HEK293 (cell line): Measurements from ENCODE around the gene PRSS12.

Experiments
- CTCF ChIA-PET: fragments of 350-600 bp; formaldehyde crosslinking; extraction: SDS; loops from one replicate; lab custom pipeline; 2021; ENCODE audit warnings: antibody characterized with exemption; lab: Yijun Ruan, JAX
- POLR2A ChIA-PET: fragments of 300-600 bp; formaldehyde crosslinking; extraction: SDS; loops from one replicate; lab custom pipeline; 2020; ENCODE audit warnings: antibody characterized with exemption, inconsistent platforms; lab: Yijun Ruan, JAX
- H3K27ac ChIP-seq: fragments of 200-500 bp; sonication (Bioruptor generic); 2 replicates; pipeline ENCODE4 v1.5.1; 2014; ENCODE audit warnings: low read depth, low read length, control low read depth, inconsistent platforms; ENCODE audit errors: extremely low read depth
- H3K36me3 ChIP-seq, 2 experiments: fragments of 200-500 bp in 1 of 2; sonication (Bioruptor generic) in 1 of 2; 1 replicate in 1 of 2; 2 replicates in 1 of 2; pipeline ENCODE4 v1.5.1; 2014 to 2017; ENCODE audit warnings: inconsistent platforms in 2 of 2, low read length in 2 of 2; ENCODE audit not compliant: control insufficient read depth in 2 of 2, insufficient read depth in 1 of 2
- H3K4me1 ChIP-seq: fragments of 200-500 bp; sonication (Bioruptor generic); 2 replicates; pipeline ENCODE4 v1.5.1; 2014; ENCODE audit warnings: mild to moderate bottlenecking, low read length, inconsistent platforms; ENCODE audit not compliant: control insufficient read depth, insufficient read depth
- H3K4me3 ChIP-seq: 2 replicates; pipeline ENCODE4 v1.5.1; 2011; ENCODE audit warnings: low read depth, mild to moderate bottlenecking, control low read depth, low read length, moderate library complexity
- H3K9me3 ChIP-seq: fragments of 200-500 bp; sonication (Bioruptor generic); 2 replicates; pipeline ENCODE4 v1.5.1; 2014; ENCODE audit warnings: low read depth, low read length, inconsistent platforms; ENCODE audit not compliant: control insufficient read depth, insufficient read depth
- EGR2 ChIP-seq: fragments of 450-650 bp; formaldehyde crosslinking; IDR thresholded peaks from 2 replicates; pipeline ENCODE4 v1.5.1; 2016; ENCODE audit warnings: low read depth, missing biosample characterization, missing genetic modification characterization
- KLF10 ChIP-seq: fragments of 450-650 bp; IDR thresholded peaks from 2 replicates; pipeline ENCODE4 v1.5.1; 2018; ENCODE audit warnings: missing biosample characterization, mild to moderate bottlenecking, missing genetic modification characterization
- OSR2 ChIP-seq: fragments of 450-650 bp; formaldehyde crosslinking; IDR thresholded peaks from 2 replicates; pipeline ENCODE4 v1.5.1; 2016; ENCODE audit warnings: missing biosample characterization, missing genetic modification characterization
- PRDM1 ChIP-seq: fragments of 450-650 bp; formaldehyde crosslinking; IDR thresholded peaks from 2 replicates; pipeline ENCODE4; 2016; ENCODE audit warnings: missing biosample characterization, missing genetic modification characterization
- REPIN1 ChIP-seq: fragments of 450-650 bp; formaldehyde crosslinking; IDR thresholded peaks from 2 replicates; pipeline ENCODE4 v1.5.1; 2017; ENCODE audit warnings: missing biosample characterization, missing genetic modification characterization, low read depth
- SCRT2 ChIP-seq: fragments of 450-650 bp; formaldehyde crosslinking; IDR thresholded peaks from 2 replicates; pipeline ENCODE4 v1.5.1; 2016; ENCODE audit warnings: missing biosample characterization, missing genetic modification characterization
- SETDB1 ChIP-seq: IDR thresholded peaks from one replicate; pipeline ENCODE4 v1.6.1; 2017; ENCODE audit warnings: mild to moderate bottlenecking, low read length, moderate library complexity, mixed read lengths; ENCODE audit not compliant: insufficient read length
- SP2 ChIP-seq: fragments of 450-650 bp; formaldehyde crosslinking; IDR thresholded peaks from 2 replicates; pipeline ENCODE4 v1.5.1; 2016; ENCODE audit warnings: missing biosample characterization, missing genetic modification characterization
- SP3 ChIP-seq: fragments of 450-650 bp; formaldehyde crosslinking; IDR thresholded peaks from 2 replicates; pipeline ENCODE4 v1.5.1; 2016; ENCODE audit warnings: missing biosample characterization, missing genetic modification characterization
- ZBTB17 ChIP-seq: fragments of 450-650 bp; formaldehyde crosslinking; IDR thresholded peaks from 2 replicates; pipeline ENCODE4 v1.5.1; 2016; ENCODE audit warnings: missing biosample characterization, missing genetic modification characterization
- ZBTB48 ChIP-seq: fragments of 450-650 bp; formaldehyde crosslinking; IDR thresholded peaks from 2 replicates; pipeline ENCODE4 v1.5.1; 2016; ENCODE audit warnings: missing biosample characterization, missing genetic modification characterization
- ZBTB7A ChIP-seq: fragments of 450-650 bp; formaldehyde crosslinking; IDR thresholded peaks from 2 replicates; pipeline ENCODE4 v1.5.1; 2016; ENCODE audit warnings: low read depth, missing biosample characterization, missing genetic modification characterization
- ZEB2 ChIP-seq: fragments of 450-650 bp; formaldehyde crosslinking; IDR thresholded peaks from 2 replicates; pipeline ENCODE4 v1.5.1; 2016; ENCODE audit warnings: missing biosample characterization, missing genetic modification characterization
- ZFHX2 ChIP-seq: fragments of 450-650 bp; formaldehyde crosslinking; conservative IDR thresholded peaks from 2 replicates; pipeline ENCODE4 v1.5.1; 2016; ENCODE audit warnings: missing biosample characterization, missing genetic modification characterization
- ZFP37 ChIP-seq: fragments of 450-650 bp; formaldehyde crosslinking; IDR thresholded peaks from 2 replicates; pipeline ENCODE4 v1.5.1; 2016; ENCODE audit warnings: missing biosample characterization, missing genetic modification characterization
- ZNF2 ChIP-seq: fragments of 450-650 bp; formaldehyde crosslinking; IDR thresholded peaks from 2 replicates; pipeline ENCODE4 v1.5.1; 2016; ENCODE audit warnings: missing biosample characterization, missing genetic modification characterization
- ZNF239 ChIP-seq: fragments of 450-650 bp; formaldehyde crosslinking; IDR thresholded peaks from 2 replicates; pipeline ENCODE4 v1.5.1; 2016; ENCODE audit warnings: missing biosample characterization, missing genetic modification characterization
- ZNF24 ChIP-seq: fragments of 450-650 bp; formaldehyde crosslinking; IDR thresholded peaks from 2 replicates; pipeline ENCODE4 v1.5.1; 2016; ENCODE audit warnings: missing biosample characterization, missing genetic modification characterization
- ZNF335 ChIP-seq: fragments of 450-650 bp; formaldehyde crosslinking; conservative IDR thresholded peaks from 2 replicates; pipeline ENCODE4 v1.5.1; 2016; ENCODE audit warnings: missing biosample characterization, missing genetic modification characterization
- ZNF548 ChIP-seq: fragments of 450-650 bp; formaldehyde crosslinking; IDR thresholded peaks from 2 replicates; pipeline ENCODE4 v1.5.1; 2016; ENCODE audit warnings: missing biosample characterization, missing genetic modification characterization
- ZNF560 ChIP-seq: fragments of 450-650 bp; formaldehyde crosslinking; IDR thresholded peaks from 2 replicates; pipeline ENCODE4 v1.5.1; 2017; ENCODE audit warnings: missing biosample characterization, missing genetic modification characterization, borderline replicate concordance
- ZNF621 ChIP-seq: fragments of 450-650 bp; formaldehyde crosslinking; IDR thresholded peaks from 2 replicates; pipeline ENCODE4 v1.5.1; 2017; ENCODE audit warnings: missing biosample characterization, missing genetic modification characterization
- ZNF654 ChIP-seq: fragments of 450-650 bp; formaldehyde crosslinking; IDR thresholded peaks from 2 replicates; pipeline ENCODE4 v1.5.1; 2016; ENCODE audit warnings: low read depth, missing biosample characterization, missing genetic modification characterization
- ZNF658 ChIP-seq: fragments of 450-650 bp; formaldehyde crosslinking; IDR thresholded peaks from 2 replicates; pipeline ENCODE4; 2016; ENCODE audit warnings: missing biosample characterization, missing genetic modification characterization
- ZNF776 ChIP-seq: fragments of 450-650 bp; formaldehyde crosslinking; IDR thresholded peaks from 2 replicates; pipeline ENCODE4 v1.5.0; 2017; ENCODE audit warnings: missing biosample characterization, missing genetic modification characterization, borderline replicate concordance
- ZNF791 ChIP-seq: fragments of 450-650 bp; formaldehyde crosslinking; IDR thresholded peaks from 2 replicates; pipeline ENCODE4 v1.5.1; 2016; ENCODE audit warnings: missing biosample characterization, missing genetic modification characterization
- TF ChIP-seq, protein P1 (sequence below): fragments of 450-650 bp; formaldehyde crosslinking; IDR thresholded peaks from 2 replicates; pipeline ENCODE4 v1.5.1; 2017; ENCODE audit warnings: missing biosample characterization, missing genetic modification characterization
- TF ChIP-seq, protein P2 (sequence below): fragments of 450-650 bp; formaldehyde crosslinking; IDR thresholded peaks from 2 replicates; pipeline ENCODE4 v1.5.1; 2016; ENCODE audit warnings: missing biosample characterization, missing genetic modification characterization
- TF ChIP-seq, protein P3 (sequence below): fragments of 450-650 bp; formaldehyde crosslinking; IDR thresholded peaks from 2 replicates; pipeline ENCODE4; 2016; ENCODE audit warnings: missing biosample characterization, missing genetic modification characterization

The PRSS12 gene

GRCh38 chr4:118279328-118279727 is 73.5 kb downstream of the PRSS12 start (continued):
- TF ChIP-seq, protein P1, sequence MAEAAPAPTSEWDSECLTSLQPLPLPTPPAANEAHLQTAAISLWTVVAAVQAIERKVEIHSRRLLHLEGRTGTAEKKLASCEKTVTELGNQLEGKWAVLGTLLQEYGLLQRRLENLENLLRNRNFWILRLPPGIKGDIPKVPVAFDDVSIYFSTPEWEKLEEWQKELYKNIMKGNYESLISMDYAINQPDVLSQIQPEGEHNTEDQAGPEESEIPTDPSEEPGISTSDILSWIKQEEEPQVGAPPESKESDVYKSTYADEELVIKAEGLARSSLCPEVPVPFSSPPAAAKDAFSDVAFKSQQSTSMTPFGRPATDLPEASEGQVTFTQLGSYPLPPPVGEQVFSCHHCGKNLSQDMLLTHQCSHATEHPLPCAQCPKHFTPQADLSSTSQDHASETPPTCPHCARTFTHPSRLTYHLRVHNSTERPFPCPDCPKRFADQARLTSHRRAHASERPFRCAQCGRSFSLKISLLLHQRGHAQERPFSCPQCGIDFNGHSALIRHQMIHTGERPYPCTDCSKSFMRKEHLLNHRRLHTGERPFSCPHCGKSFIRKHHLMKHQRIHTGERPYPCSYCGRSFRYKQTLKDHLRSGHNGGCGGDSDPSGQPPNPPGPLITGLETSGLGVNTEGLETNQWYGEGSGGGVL (tag by site-specific recombination): no peak
- no peak for TF ChIP-seq KLF10 (tag by site-specific recombination)
- TF ChIP-seq ZNF239 (tag by site-specific recombination): no peak

DNA sequence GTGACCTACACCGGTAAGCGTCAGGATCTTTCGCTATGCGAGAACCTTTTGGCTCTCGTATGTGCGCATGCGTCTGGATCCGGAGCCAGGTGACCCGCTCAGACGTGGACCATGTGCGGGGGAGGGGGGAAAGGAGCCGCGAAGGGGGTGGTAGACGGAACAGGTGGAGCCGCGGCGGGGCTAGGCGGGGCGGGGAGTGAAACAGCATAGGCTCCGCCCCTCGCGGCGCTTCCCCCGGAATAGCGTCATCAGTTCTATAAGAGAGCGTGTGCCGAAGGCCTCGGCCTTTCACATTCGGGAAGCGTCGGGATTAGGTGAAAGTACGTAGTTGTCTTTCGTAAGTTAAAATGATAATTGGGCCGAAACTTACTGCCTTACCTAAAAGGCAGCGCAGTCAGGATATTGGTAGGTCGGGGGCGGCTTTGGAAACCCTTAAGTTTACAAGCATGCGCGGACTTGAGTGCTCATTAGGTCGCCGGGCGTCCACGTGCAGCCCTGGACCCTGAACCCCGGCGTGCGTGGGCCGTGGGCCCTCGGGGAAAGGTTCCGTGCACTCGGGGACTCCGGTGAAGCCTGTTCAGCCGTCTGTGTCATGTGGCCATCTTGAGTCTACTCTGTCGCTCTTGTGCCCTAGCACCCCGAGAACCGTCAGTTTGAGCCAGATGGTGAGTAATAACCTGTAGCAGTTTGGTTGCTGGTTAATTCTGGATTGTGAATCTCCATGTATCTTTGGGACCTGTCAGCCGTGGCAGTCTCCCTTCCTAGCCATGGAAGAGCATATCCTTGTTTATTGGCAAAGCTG is 74.1 kb downstream of the PRSS12 start:
- POLR2A ChIA-PET: no interaction called here
- H3K4me1 ChIP-seq: no peaks in the 10 kb centered on the region
- H3K27ac ChIP-seq: peak overlapping the region; percentile 68
- peaks cover 0 to 39% of the 10 kb centered on the region in 2 experiments; a peak in 1 of 3 replicates for H3K36me3 ChIP-seq
- no peaks in the 10 kb centered on the region for H3K9me3 ChIP-seq
- H3K4me3 ChIP-seq: peak overlapping the region; percentile 80
- CTCF ChIA-PET: interaction anchor here (0.7 kb wide), 1 partner anchor 1684 kb away, joined by 3 read pairs; no protein-coding TSS in a partner anchor
- no peak for TF ChIP-seq ZNF658 (tag by site-specific recombination)
- no peak for TF ChIP-seq ZNF791 (tag by site-specific recombination)
- TF ChIP-seq ZFHX2 (tag by site-specific recombination): peak; percentile 47
- peak; percentile 92 for TF ChIP-seq ZEB2 (tag by site-specific recombination)
- peak; percentile 88 for TF ChIP-seq ZNF2 (tag by site-specific recombination)
- TF ChIP-seq SETDB1: peak; percentile 34
- TF ChIP-seq ZNF24 (tag by site-specific recombination): peak; percentile 24; the same call in 1 of the 2 replicates
- peak; percentile 30; the same call in 1 of the 2 replicates for TF ChIP-seq EGR2 (tag by site-specific recombination)
- no peak for TF ChIP-seq ZNF654 (tag by site-specific recombination)
- TF ChIP-seq, protein P2, sequence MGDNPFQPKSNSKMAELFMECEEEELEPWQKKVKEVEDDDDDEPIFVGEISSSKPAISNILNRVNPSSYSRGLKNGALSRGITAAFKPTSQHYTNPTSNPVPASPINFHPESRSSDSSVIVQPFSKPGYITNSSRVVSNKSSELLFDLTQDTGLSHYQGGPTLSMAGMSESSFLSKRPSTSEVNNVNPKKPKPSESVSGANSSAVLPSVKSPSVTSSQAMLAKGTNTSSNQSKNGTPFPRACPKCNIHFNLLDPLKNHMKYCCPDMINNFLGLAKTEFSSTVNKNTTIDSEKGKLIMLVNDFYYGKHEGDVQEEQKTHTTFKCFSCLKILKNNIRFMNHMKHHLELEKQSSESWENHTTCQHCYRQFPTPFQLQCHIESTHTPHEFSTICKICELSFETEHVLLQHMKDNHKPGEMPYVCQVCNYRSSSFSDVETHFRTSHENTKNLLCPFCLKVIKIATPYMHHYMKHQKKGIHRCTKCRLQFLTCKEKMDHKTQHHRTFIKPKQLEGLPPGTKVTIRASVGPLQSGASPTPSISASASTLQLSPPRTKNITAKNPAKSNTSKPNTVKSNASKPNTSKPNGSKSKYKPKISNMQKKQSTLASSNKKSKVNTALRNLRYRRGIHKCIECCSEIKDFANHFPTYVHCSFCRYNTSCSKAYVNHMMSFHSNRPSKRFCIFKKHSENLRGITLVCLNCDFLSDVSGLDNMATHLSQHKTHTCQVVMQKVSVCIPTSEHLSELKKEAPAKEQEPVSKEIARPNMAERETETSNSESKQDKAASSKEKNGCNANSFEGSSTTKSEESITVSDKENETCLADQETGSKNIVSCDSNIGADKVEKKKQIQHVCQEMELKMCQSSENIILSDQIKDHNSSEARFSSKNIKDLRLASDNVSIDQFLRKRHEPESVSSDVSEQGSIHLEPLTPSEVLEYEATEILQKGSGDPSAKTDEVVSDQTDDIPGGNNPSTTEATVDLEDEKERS: no peak
- TF ChIP-seq SP3 (tag by site-specific recombination): peak; percentile 80
- peak; percentile 63; the same call in 1 of the 2 replicates for TF ChIP-seq ZNF335 (tag by site-specific recombination)
- TF ChIP-seq, protein P3, sequence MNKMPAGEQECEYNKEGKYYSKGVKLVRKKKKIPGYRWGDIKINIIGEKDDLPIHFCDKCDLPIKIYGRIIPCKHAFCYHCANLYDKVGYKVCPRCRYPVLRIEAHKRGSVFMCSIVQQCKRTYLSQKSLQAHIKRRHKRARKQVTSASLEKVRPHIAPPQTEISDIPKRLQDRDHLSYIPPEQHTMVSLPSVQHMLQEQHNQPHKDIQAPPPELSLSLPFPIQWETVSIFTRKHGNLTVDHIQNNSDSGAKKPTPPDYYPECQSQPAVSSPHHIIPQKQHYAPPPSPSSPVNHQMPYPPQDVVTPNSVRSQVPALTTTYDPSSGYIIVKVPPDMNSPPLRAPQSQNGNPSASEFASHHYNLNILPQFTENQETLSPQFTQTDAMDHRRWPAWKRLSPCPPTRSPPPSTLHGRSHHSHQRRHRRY (tag by site-specific recombination): no peak
- peak; percentile 69; the same call in 1 of the 2 replicates for TF ChIP-seq ZFP37 (tag by site-specific recombination)
- TF ChIP-seq ZNF621 (tag by site-specific recombination): no peak
- no peak for TF ChIP-seq OSR2 (tag by site-specific recombination)
- no peak for TF ChIP-seq REPIN1 (tag by site-specific recombination)
- TF ChIP-seq ZBTB48 (tag by site-specific recombination): 0 out of 2 replicates have a peak, but pooled peaks have one; percentile 58
- TF ChIP-seq ZNF548 (tag by site-specific recombination): no peak
- peak; percentile 96 for TF ChIP-seq SCRT2
- no peak for TF ChIP-seq ZNF776 (tag by site-specific recombination)
- TF ChIP-seq SP2 (tag by site-specific recombination): peak; percentile 87
- peak; percentile 81 for TF ChIP-seq PRDM1 (tag by site-specific recombination)
- TF ChIP-seq ZBTB17 (tag by site-specific recombination): no peak
- TF ChIP-seq ZBTB7A (tag by site-specific recombination): no peak
- no peak for TF ChIP-seq ZNF560 (tag by site-specific recombination)
